Ishikawa (cell line): ENCODE data around the gene VTCN1.

Source experiments
- EP300 ChIP-seq: IDR thresholded peaks from 2 replicates; pipeline ENCODE4 v1.6.1; 2012; ENCODE audit warnings: borderline replicate concordance
- MAX ChIP-seq: IDR thresholded peaks from 2 replicates; pipeline ENCODE4 v1.6.1; 2012
- TAF1 ChIP-seq: IDR thresholded peaks from 2 replicates; pipeline ENCODE4 v1.6.1; 2012; ENCODE audit warnings: low read depth, mild to moderate bottlenecking
- TCF12 ChIP-seq: IDR thresholded peaks from 2 replicates; pipeline ENCODE4 v1.6.1; 2012; ENCODE audit warnings: low read depth
- TEAD4 ChIP-seq: IDR thresholded peaks from 2 replicates; pipeline ENCODE4 v1.6.1; 2012

GRCh38 chr1:117123274-117123673 is 87.5 kb downstream of the VTCN1 start:
- TF ChIP-seq MAX (no peak), TAF1 (no peak), TCF12 (no peak), TEAD4 (no peak), EP300 (no peak)
